ENCODE measurements around the gene UBE2H. TPM values are rescaled to one million over a fixed set of nuclear protein-coding genes. Genes with fewer than 3 reads are reported as not detected.
"Not testable (repeated sequence)": the region's sequence is repeated elsewhere in the genome, so short reads cannot be mapped to it uniquely, and the experiment has no call there.

The UBE2H gene
- total RNA-seq, 4 donors from 2014 or later = 63.2 to 154 (median 101) TPM

DNA sequence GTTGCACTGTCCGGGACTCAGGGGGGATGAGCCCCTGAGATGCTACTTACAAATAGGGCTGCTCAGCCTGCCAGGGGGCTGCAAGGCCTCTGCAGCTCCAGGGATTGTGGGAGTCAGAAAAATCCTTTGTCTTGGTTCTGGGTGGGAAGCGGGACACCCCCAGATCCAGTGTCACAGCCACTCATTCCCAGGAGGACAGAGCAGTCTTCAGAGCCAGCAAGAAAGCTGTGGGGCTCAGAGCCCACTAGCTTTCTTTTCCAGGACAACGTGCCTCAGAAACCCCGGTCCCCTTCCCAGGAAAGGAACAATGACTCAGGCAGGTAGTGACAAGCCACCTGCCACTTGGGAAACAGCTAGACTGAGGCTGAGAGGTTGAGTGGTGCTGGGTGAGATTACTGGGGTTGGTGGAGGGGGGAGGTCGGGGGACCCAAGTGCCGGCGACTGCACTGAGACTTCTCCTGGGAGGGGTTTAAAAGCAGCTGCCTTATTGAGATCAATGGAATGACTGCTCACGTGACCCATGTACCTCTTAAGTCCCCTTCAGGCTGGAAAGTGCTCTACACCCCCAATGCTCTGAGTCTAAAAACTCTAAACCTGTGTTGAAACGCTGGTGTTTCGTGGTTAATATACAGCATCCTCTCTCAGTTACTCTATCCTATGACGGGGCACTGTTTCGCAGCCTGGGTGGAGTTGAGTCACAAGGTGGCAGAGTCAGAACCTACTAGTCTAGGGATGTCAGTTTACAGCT lies 123.6 kb downstream of the UBE2H start:
- intact Hi-C loops (cut with DNase I; ENCODE audit: low total_unique reads) = no loop called here
- 84 to 87% methylated on average over 12 of the region's 12 CpGs for WGBS, 2 donors
- TF ChIP-seq, protein P1, sequence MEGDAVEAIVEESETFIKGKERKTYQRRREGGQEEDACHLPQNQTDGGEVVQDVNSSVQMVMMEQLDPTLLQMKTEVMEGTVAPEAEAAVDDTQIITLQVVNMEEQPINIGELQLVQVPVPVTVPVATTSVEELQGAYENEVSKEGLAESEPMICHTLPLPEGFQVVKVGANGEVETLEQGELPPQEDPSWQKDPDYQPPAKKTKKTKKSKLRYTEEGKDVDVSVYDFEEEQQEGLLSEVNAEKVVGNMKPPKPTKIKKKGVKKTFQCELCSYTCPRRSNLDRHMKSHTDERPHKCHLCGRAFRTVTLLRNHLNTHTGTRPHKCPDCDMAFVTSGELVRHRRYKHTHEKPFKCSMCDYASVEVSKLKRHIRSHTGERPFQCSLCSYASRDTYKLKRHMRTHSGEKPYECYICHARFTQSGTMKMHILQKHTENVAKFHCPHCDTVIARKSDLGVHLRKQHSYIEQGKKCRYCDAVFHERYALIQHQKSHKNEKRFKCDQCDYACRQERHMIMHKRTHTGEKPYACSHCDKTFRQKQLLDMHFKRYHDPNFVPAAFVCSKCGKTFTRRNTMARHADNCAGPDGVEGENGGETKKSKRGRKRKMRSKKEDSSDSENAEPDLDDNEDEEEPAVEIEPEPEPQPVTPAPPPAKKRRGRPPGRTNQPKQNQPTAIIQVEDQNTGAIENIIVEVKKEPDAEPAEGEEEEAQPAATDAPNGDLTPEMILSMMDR (IDR thresholded peaks at IDR 0.05) = no peak
- TF ChIP-seq POLR2A (IDR thresholded peaks at IDR 0.05) = no peak
- no peak overlapping the region for H3K4me3 ChIP-seq (ENCODE audit: low read depth, poor library complexity, severe bottlenecking)
- no peak for DNase-seq (ENCODE audit: low spot score in 2 of 2)

DNA sequence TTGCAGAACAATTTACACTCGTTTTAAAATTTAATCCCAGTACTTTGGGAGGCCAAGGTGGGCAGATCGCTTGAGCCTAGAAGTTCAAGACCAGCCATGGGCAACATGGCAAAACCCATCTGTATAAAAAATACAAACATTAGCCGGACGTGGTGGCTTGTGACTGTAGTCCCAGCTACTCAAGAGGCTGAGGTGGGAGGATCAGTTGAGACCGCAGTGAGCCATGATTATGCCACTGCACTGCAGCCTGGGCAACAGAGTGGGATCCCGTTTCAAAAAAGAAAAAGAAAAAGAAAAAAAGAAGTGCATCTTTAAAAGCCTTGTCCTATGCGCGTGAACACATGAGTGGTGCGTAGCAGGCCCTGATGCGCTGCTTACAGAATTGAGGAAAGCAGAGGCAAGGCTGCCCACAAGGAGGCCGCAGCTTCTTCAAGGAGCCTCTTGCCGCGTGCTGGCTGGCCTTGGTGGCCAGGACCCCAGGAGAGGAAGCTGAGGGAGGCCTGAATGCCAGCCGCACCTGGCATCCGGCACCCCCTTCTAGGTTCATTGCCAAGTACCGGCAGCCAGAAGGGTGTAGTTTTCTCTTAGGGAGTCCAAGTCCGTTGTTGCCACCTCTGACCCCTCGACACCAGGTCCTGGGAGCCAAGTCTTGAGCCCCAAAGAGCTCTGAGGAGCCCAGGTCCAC lies 124.5 kb downstream of the UBE2H start:
- intact Hi-C loops (cut with DNase I; ENCODE audit: low total_unique reads) = no loop called here
- peak in 1 of 2 donors; percentile 52 for DNase-seq (ENCODE audit: low spot score in 2 of 2)
- 88 to 93% methylated on average over 17 to 18 of the region's 18 CpGs for WGBS, 2 donors
- H3K4me3 ChIP-seq (ENCODE audit: low read depth, poor library complexity, severe bottlenecking) = no peak overlapping the region
- TF ChIP-seq, protein P1 (IDR thresholded peaks at IDR 0.05) = no peak
- TF ChIP-seq POLR2A (IDR thresholded peaks at IDR 0.05) = no peak

DNA sequence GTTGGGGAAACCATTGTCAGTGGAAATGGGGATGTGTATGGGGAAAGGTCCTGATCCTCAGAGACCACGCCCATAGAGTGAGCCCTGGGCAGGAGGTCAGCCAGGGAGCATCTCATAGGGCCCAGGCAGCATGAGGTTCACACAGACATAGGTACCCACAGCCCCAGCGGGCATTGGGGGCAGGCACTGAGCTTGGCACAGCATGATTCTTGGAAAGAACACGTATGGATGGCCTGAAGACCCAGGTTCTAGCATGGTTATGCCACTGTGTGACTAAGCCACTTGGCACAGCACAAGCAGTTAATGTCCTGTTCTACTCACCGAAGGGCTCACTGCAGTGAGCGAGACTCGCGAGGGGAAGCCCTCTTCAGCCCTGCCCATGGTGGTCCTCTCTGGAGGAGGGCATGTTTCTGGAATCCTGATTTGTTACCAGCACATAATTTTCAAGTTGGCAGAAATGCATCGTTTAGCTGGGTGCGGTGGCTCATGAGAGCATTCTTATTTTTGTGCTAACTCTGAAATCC lies 125.2 kb downstream of the UBE2H start:
- intact Hi-C loops (cut with DNase I; ENCODE audit: low total_unique reads) = no loop called here
- peak in 1 of 2 donors; percentile 81 for DNase-seq (ENCODE audit: low spot score in 2 of 2)
- no peak overlapping the region for H3K4me3 ChIP-seq (ENCODE audit: low read depth, poor library complexity, severe bottlenecking)
- 79 to 87% methylated on average over 9 of the region's 9 CpGs for WGBS, 2 donors
- TF ChIP-seq, protein P1 (IDR thresholded peaks at IDR 0.05) = no peak
- no peak for TF ChIP-seq POLR2A (IDR thresholded peaks at IDR 0.05)

DNA sequence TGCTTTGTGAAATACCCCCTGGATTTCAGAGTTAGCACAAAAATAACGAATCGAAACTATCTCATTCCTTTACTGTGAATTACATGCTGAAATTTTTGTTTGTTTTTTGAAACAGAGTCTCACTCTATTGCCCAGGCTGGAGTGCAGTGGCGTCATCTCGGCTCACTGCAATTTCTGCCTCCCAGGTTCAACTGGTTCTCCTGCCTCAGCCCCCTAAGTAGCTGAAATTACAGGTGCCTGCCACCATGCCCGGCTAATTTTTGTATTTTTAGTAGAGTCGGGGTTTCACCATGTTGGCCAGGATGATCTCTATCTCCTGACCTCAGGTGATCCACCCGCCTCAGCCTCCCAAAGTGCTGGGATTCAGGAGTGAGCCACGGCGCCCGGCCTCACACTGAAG lies 125.9 kb downstream of the UBE2H start:
- intact Hi-C loops (cut with DNase I; ENCODE audit: low total_unique reads); H3K4me3 ChIP-seq (ENCODE audit: low read depth, poor library complexity, severe bottlenecking): not testable (repeated sequence)
- WGBS, 2 donors = 81 to 82% methylated on average over 10 of the region's 10 CpGs
- DNase-seq (ENCODE audit: low spot score in 2 of 2) = peak in 1 of 2 donors; percentile 67

DNA sequence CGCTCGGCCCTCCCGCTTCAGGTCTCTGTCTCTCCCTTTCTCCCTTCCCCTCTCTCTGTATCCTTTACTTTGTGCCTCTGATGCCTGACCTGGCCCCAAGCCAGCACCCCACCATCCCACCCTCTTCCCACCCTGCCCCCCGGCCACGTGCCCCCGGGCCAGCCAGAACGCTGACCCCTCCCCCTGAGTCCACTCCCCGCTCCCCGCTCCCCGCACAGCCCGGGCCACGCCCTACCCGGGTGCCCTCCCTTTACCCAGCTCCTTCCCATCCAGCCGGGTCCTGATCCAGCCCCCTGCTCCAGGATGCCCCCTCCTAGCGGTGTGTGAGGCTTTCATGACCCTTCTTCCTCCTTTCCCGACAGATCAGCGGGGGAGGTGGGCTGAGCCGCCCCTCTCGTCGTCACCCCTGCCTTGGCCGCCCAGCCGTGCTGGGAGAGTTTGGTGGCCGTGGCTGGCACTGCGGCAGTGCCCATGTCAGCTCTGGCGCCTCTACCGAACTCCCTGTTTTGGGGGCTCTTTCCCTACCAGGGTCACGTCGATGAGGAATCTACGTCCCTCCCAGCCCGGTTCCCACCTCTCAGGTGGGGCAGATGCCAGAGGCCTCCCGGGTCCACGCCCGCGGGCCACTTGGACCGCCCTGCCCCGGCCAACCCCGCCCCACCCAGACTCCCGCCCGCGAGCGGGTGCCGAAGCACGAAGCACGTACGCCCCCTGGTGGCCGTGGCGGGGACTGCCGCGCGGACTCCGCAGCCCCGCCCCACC lies 127.4 kb downstream of the UBE2H start:
- intact Hi-C loops (cut with DNase I; ENCODE audit: low total_unique reads) = no loop called here
- WGBS, 2 donors = 1 to 3% methylated on average over 30 to 39 of the region's 52 CpGs
- peak overlapping the region; percentile 25 for H3K4me3 ChIP-seq (ENCODE audit: low read depth, poor library complexity, severe bottlenecking)
- TF ChIP-seq POLR2A (IDR thresholded peaks at IDR 0.05) = no peak
- TF ChIP-seq, protein P1 (IDR thresholded peaks at IDR 0.05) = no peak
- DNase-seq (ENCODE audit: low spot score in 2 of 2) = peak; percentile 71 to 97
